ENCODE data around the gene SRP54.

DNA sequence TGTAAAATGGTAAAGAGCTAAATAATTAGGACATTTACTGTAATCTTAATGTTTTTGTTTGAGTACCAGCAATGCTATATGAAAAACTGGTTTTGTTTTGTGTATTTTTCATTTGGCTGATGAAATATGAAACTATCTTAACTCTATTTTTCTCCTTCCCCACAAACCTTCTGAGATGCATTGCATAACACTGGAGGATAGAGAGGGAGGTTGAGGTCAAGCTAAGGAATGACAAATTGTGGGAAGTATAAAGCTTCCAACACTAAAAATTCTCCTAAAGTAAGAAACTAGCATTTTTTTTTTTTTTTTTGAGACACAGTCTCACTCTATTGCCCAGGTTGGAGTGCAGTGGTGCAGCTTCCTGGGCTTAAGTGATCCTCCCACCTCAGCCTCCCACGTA lies 31.5 kb upstream of the SRP54 start:
- TF ChIP-seq, protein P1, sequence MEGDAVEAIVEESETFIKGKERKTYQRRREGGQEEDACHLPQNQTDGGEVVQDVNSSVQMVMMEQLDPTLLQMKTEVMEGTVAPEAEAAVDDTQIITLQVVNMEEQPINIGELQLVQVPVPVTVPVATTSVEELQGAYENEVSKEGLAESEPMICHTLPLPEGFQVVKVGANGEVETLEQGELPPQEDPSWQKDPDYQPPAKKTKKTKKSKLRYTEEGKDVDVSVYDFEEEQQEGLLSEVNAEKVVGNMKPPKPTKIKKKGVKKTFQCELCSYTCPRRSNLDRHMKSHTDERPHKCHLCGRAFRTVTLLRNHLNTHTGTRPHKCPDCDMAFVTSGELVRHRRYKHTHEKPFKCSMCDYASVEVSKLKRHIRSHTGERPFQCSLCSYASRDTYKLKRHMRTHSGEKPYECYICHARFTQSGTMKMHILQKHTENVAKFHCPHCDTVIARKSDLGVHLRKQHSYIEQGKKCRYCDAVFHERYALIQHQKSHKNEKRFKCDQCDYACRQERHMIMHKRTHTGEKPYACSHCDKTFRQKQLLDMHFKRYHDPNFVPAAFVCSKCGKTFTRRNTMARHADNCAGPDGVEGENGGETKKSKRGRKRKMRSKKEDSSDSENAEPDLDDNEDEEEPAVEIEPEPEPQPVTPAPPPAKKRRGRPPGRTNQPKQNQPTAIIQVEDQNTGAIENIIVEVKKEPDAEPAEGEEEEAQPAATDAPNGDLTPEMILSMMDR (IDR thresholded peaks at IDR 0.05), result no peak
- TF ChIP-seq POLR2AphosphoS5 (IDR thresholded peaks at IDR 0.05; ENCODE audit: insufficient read depth in 1 of 2, low read depth in 1 of 2), result no peak
- no peak for TF ChIP-seq POLR2A (IDR thresholded peaks at IDR 0.05)
